HTERT RPE-1 (cell line): Measurements from ENCODE around the gene PPP6C.
"Not testable (repeated sequence)": the region's sequence is repeated elsewhere in the genome, so short reads cannot be mapped to it uniquely, and the experiment has no call there.

Experiments
- in situ Hi-C: fragments of 300-500 bp; cut with MboI; formaldehyde crosslinking; loops from 4 replicates; pipeline ENCODE4 v1.14.3; 2020; ENCODE audit warnings: low sequenced_read_pairs

Gene PPP6C

GRCh38 chr9:125142560-125143376, 46.8 kb downstream of the PPP6C start:
- in situ Hi-C loops = no loop called here

DNA sequence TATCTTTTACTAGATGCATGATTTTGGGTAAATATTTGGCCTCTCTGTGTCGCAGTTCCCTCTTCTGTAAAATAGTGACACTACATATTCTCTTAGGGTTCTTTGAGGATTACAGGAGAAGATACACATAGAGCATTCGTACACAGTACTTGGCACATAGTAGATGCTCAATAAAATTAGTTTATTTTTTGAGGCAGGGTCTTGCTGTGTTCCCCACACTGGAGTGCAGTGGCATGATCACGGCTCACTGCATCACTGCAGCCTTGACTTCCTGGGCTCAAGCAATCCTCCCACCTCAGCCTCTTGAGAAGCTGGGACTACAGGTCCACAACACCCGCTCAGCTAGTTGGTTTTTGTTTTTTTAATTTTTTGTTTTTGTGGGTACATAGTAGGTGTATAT, 47.9 kb downstream of the PPP6C start:
- in situ Hi-C loops = no loop called here

DNA sequence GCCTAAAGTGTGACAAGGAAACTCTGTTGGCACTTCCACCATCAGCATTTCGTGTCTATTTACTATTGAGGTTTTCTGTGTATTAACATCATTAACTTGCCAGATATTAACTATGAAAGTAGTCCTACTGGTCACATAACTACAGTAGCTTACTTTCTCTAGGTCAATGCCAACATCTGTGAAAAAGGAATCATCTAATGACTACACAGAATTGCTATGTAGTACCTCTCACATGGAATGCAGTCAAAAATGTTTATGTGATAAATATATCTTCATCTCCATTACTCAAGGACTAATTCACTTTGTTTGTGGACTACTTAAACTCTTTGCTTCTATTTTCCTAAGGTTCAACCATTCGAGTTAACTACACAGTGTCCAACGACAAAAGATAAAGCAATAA, 48.4 kb downstream of the PPP6C start:
- in situ Hi-C loops = no loop called here

- in situ Hi-C loops = no loop called here
Measured at GRCh38 chr9:125140576-125140975, 49.0 kb downstream of the PPP6C start.

- in situ Hi-C loops = no loop called here
Measured at GRCh38 chr9:125137200-125137599, 52.4 kb downstream of the PPP6C start.

DNA sequence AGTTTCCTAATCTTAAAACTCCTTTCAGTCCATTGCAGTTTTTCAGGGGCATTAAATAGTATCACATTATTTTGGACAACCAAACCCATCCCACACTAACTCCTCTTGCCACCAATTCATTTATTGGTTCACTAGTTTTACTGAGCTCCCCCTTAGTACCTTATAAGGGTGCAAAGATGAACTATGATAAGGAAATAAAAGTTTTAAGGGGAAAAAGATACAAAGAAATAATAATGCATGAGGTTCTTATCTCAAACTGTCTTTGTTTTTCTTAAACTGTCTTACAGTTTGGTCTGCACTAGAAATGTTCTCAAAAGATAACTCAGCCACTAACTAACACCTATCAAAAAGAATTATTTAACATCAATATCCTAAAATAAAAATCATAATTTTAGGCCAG, 54.6 kb downstream of the PPP6C start:
- in situ Hi-C loops = no loop called here

GRCh38 chr9:125133403-125134329, 55.9 kb downstream of the PPP6C start:
- in situ Hi-C loops = no loop called here

- in situ Hi-C loops = no loop called here
Measured at GRCh38 chr9:125131778-125132177, 57.8 kb downstream of the PPP6C start.

- in situ Hi-C loops = no loop called here
Measured at GRCh38 chr9:125126019-125126746, 63.4 kb downstream of the PPP6C start.

DNA sequence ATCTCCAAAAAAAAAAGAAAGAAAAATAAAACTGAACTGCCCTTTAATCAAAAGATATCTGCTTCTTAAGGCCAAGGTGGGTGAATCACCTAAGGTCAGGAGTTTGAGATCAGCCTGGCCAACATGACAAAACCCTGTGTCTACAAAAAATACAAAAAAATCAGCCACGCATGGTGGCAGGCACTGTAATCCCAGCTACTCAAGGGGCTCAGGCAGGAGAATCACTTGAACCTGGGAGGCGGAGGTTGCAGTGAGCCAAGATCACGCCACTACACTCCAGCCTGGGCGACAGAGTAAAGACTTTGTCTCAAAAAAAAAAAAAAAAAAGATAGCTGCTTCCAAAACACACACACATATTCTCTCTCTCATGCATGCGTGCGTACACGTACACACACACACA, 64.1 kb downstream of the PPP6C start:
- in situ Hi-C loops = no loop called here

- in situ Hi-C loops = no loop called here
Measured at GRCh38 chr9:125121146-125121545, 68.5 kb downstream of the PPP6C start.

- in situ Hi-C loops = no loop called here
Measured at GRCh38 chr9:125119643-125120286, 69.8 kb downstream of the PPP6C start.

GRCh38 chr9:125118696-125119095, 70.9 kb downstream of the PPP6C start:
- in situ Hi-C loops = not testable (repeated sequence)

DNA sequence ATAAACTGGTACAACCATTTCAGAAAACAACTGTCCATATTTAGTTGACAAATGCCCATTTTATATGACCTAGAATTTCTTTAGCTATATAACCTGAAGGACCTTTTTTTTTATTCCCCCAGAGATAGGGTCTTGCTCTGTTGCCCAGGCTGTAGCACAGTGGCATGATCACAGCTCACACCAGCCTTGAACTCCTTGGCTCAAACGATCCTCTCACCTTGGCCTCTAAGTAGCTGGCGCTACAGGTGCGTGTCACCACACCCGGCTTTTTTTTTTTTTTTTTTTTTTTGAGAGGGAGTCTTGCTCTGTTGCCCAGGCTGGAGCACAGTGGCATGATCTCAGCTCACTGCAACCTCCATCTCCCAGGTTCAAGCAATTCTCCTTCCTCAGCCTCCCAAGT, 75.1 kb downstream of the PPP6C start:
- in situ Hi-C loops = not testable (repeated sequence)

DNA sequence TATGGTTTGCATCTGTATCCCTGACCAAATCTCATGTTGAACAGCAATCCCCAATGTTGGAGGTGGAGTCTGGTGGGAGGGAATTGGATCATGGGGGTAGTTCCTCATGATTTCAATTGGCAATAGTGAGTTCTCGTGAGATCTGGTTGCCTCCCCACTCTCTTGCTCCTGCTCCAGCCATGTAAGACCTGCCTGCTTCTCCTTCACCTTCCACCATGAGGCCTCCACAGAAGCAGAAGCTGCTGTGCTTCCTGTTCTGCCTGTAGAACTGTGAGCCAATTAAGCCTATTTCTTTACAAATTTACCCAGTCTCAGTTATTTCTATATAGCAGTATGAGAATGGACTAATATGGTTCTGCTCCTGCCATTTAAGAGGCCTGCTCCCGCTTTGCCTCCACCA, 79.1 kb downstream of the PPP6C start:
- in situ Hi-C loops = no loop called here

GRCh38 chr9:125108541-125108940, 81.1 kb downstream of the PPP6C start:
- in situ Hi-C loops = not testable (repeated sequence)

DNA sequence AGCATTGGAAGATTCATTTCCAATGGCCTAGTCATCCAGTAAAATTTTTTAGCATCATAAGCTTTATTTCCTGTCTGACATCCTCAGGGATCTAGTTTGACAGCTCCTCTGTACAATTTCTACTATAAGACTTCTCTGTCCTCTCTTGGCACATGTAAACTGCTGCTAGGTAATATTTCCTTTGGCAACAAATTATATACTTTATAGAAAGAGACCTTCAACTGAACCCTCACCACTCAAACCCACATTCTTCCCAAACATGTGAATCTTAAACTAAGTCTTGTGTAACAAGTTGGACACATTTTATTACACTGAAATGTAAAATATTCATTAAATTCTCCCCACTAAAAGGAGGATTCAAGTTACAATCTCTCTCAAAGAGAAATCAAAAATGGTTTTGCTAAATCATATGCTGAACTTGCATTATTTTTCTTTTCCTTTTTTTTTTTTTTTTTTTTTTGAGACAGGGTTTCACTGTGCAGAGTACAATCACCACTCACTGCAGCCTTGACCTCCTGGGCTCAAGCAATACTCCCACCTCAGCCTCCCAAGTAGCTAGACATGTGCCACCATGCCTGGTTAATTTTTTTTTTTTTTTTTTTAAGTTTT, 83.2 kb downstream of the PPP6C start:
- in situ Hi-C loops = no loop called here

- in situ Hi-C loops = no loop called here
Measured at GRCh38 chr9:125103770-125104460, 85.7 kb downstream of the PPP6C start.

DNA sequence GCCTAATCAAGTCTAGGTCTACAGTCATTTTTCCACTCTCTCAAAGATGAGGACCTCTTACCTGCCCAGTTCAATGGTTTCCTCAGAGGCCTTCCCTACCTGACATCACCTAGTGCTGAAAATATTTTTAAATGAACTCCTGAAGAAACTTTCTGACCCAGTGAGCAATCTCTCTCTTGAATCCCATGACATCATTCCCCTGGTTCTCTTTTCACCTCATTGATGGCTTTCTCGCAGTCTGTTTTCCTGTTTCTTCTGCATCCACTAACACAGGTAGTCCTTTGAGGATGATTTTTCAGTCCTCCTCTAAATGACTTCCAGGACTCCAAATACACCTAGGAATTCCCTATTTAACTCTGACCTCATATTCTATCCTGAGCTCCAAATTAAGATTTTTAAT, 86.6 kb downstream of the PPP6C start:
- in situ Hi-C loops = no loop called here

- in situ Hi-C loops = no loop called here
Measured at GRCh38 chr9:125100822-125101221, 88.8 kb downstream of the PPP6C start.
